Stimulated activated CD4-positive, alpha-beta T cell treated with anti-CD3 and anti-CD28 coated beads, TNF-alpha, amount 100 ng/mL, for 48 hours (primary cell): ENCODE data around the gene ZNF816.
"Not testable (repeated sequence)": the region's sequence is repeated elsewhere in the genome, so short reads cannot be mapped to it uniquely, and the experiment has no call there.

Experiments
- DNase-seq, 3 donors: peaks; one replicate each; pipeline ENCODE4 v3.0.0-alpha.2; 2020; ENCODE audit warnings: low read depth in 3 of 3

The ZNF816 gene

DNA sequence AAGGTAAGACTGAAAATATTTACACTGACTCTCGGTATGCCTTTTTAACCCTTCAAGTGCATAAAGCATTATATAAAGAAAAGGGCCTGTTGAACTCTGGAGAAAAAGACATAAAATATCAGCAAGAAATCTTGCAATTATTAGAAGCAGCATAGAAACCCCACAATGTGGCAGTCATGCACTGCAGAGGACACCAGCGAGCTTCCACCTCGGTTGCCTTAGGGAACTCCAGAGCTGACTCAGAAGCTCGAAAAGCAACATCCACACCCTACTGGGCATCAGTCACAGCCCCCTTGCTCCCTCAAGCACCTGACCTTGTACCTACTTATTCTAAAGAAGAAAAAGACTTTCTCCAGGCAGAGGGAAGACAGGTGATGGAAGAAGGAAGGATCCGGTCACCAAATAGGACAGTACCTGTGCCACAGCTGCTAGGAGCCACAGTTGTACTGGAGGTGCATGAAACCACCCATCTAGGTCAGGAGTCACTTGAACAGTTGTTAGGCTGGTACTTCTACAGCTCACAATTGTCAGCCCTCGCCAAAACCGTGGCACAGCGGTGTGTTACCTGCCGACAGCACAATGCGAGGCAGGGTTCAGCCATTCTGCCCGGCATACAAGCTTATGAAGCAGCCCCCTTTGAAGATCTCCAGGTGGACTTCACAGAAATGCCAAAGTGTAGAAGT lies 2.9 kb downstream of the ZNF816 start:
- no peak for DNase-seq

DNA sequence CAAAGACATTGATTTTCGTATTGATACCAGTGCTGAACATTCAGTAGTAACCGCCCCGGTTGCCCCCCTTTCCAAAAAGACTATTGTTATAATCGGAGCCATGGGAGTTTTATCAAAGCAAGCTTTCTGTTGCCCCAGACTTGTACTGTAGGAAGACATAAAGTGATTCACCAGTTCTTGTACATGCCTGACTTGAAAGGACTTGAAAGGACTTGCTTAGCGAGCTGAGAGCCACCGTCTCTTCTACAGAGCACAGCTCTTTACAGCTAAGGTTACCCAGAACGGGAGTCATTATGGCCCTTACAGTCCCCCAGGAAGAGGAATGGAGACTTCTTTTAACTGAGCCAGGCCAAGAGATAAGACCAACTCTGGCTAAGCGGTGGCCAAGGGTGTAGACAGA lies 5.1 kb downstream of the ZNF816 start:
- DNase-seq: no peak

DNA sequence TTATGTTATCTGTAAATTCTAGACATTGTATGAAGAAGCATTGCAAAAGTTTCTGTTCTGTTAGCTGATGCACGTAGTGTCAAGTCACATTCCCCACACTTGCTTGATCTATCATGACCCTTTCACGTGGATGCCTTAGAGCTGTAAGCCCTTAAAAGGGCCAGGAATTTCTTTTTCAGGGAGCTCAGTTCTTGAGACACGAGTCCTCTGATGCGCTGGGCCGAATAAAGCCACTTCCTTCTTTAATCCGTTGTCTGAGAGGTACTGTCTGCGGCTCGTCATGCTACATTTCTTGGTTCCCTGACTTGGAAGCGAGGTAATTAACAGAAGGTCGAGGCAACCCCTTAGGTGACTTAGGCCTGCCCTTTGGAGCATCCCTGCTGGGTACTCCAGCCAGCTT lies 5.8 kb downstream of the ZNF816 start:
- no peak for DNase-seq

DNA sequence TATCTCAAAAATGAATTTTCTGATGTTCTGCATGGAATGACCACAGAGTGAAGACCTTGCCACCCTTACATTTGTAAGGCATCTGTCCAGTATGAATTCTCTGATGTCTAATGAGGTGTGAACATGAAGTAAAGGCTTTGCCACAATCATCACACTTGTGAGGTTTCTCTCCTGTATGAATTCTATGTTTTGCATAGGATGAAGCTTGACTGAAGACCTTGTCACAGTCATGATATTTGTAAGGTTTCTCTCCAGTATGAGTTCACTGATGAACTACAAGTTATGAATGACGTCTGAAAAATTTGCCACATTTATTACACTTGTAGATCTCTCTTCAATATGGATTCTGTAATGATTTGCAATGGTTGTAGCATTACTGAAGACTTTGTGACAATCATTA lies 13.3 kb downstream of the ZNF816 start:
- no peak for DNase-seq

DNA sequence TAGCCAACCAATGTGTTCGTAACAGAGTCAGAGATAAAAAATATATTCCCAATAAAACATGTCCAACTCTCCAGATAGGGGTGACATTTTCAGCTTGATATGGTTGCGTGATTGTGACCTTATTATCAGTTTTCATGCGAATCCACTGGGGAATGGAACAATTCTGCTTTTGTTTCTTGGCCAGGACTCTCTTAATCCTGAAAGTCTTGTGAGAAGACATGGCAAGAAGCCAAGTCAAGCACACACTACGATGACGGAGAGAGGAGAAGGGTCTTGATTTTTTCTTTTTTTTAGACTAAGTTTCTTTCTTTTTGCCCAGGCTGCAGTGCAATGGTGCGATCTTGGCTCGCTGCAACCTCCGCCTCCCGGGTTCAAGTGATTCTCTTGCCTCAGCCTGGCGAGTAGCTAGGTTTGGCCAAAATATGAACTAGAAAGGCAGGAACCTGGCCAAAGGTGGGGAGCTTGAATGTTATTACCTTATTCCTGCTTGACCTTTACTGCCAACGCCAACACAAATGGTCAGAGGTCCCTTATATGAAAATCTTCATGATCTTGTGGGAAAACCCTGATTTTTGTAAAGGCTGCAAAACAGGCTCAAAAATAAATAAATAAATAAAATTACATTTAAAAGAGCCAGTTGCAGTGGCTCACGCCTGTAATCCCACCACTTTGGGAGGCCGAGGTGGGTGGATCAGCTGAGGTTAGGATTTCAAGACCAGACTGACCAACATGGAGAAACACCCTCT lies 14.5 kb downstream of the ZNF816 start:
- DNase-seq: no peak

DNA sequence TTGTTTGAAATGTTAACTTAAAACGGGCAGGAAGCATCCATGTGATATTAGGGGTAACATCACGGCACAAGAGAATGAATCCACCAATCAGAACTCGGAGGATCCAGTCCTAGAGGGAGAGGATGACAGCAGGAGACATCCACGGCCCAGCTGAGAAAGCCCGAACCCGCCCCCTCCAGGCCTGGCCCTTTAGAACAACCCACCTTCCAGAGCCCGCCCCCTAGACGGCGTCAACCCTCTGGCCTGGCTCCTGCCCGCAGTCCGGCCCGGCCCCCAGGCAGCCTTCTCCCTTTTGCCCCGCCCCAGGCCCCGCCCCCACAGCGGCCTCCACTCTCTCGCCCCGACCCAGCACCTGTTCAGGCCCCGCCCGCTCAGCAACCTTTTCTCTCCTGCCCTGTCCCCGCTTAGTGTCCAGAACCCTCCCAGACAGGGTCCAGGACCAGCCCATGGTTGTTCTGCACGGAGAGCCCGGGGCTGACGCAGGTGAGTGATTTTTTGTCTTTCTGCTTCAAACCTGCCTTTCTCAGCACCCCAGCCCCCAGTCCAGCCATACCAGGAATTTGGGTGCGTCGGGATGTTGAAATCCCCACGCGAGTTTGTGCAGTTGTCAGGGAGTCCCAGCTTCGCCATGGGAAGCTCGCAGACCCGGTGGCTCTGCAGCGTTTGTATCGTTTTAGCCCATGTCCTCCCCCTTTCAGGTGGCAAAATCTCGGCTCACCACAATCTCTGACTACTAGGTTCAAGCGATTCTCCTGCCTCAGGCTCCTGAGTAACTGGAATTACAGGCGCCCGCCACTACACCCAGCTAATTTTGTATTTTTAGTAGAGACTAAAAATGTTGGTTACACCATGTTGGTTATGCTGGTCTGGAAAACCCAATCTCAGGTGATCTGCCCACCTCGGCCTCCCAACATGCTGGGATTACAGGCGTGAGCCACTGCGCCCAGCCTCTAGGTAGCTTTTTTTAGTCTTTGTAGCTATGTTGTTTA lies 16.1 kb downstream of the ZNF816 start:
- no peak for DNase-seq

DNA sequence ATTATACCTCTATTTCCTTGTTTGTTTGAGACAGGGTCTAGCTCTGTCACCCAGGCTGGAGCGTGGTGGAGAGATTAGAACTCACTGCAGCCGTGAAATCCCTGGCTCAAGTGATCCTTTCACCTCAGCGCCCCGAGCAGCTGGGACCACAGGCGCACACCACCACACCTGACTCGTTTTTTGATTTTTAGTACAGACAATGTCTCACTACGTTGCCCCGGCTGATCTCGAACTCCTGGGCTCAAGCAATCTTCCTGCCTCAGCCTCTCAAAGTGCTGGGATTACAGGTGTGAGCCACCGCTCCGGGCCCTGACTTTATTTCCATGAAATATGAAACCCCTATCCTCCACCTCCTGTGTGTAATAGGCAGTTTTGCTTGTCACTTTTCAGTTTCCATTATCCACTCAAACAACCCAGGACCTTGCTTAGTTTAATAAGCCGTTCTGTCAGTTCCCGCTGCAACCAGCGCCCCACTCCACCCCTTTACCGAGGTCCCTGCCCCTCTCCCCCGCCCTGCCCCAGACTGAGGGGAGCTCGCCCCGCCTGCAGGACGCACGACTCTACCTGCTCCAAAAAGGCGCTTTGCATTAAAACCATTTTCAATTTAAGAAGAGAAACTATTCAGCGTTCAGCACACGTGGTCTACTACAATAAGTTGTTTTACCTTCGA lies 16.9 kb downstream of the ZNF816 start:
- DNase-seq: no peak

DNA sequence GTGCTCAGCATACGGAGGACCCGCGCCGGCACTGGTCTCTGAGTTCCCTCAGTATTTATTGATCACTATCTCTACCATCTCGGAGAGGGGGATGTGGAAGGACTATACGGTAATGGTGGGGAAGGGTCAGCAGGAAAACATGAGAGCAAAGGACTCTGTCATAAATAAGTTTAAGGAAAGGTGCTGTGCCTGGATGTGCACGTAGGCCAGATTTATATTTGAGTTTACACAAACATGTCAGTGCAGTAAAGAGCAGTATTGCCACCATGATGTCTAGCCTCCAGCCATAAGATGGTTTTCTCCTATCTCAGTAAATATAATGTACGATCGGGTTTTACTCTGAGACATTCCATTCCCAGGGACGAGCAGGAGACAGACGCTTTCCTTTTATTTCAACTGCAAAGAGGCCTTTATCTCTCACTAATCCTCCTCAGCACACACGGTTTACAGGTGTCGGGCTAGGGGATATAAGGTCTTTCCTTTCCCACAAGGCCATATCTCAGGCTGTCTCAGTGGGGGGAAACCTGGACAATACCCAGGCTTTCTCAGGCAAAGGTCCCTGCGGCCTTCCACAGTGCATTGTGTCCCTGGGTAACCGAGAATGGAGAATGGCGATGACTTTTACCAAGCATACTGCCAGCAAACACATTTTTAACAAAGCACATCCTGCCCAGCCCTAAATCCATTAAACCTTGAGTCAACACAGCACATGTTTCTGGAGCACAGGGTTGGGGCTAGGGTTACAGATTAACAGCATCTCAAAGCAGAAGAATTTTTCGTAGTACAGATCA lies 17.8 kb downstream of the ZNF816 start:
- DNase-seq: not testable (repeated sequence)

DNA sequence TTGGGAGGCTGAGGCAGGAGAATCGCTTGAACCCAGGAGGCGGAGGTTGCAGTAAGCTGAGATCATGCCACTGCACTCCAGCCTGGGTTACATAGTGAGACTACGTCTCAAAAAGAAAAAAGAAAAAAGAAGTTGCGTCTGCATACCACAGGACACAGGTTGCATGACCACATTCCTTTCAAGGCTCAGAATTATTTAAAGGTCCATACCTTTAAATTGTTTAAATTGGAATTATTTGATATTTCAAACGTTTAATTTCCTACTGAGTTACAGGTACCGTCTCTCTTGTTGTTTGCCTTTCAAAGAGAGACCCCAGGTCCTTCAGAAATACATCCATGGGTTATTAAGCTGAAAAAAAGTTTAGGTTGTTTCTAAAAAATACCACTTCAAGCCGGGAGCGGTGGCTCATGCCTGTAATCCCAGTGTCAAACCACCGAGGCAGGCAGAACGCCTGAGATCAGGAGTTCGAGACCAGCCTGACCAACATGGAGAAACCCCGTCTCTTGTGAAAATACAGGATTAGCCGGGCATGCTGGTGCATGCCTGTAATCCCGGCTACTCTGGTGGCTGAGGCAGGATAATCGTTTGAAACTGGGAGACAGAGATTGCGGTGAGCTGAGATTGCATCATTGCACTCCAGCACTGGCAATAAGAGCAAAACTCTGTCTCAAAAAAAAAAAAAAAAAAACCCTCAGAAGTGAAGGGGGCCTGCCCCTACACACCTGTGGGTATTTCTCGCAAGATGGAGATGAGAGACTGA lies 18.6 kb downstream of the ZNF816 start:
- no peak for DNase-seq

DNA sequence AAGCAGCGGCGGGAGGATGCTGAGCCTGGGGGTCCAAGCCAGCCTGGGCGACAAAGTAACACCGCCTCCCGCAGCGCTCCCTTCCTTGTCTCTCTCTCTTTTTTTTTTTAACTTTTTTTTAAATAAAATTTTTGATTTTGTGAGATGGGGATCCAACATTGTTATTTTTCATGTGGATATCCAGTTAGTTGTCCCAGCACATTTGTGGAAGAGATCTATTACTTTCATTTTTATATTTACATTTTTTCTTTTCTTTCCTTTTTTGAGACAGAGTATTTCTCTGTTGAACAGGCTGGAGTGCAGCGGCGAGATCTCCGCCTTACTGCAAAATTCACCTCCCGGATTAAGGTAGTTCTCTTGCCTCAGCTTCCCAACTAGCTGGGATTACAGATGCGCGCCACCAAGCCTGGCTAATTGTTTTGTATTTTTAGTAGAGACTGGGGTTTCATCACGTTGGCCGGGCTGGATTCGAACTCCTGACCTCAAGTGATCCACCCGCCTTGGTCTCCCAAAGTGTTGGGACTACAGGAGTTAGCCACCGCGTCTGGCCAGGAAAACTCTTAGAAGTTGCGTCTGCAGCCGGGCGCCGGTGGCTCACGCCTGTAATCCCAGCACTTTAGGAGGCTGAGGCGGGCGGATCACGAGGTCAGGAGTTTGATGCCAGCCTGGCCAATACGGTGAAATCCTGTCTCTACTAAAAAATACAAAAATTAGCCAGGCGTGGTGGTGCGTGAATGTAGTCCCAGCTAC lies 19.4 kb downstream of the ZNF816 start:
- DNase-seq: no peak

DNA sequence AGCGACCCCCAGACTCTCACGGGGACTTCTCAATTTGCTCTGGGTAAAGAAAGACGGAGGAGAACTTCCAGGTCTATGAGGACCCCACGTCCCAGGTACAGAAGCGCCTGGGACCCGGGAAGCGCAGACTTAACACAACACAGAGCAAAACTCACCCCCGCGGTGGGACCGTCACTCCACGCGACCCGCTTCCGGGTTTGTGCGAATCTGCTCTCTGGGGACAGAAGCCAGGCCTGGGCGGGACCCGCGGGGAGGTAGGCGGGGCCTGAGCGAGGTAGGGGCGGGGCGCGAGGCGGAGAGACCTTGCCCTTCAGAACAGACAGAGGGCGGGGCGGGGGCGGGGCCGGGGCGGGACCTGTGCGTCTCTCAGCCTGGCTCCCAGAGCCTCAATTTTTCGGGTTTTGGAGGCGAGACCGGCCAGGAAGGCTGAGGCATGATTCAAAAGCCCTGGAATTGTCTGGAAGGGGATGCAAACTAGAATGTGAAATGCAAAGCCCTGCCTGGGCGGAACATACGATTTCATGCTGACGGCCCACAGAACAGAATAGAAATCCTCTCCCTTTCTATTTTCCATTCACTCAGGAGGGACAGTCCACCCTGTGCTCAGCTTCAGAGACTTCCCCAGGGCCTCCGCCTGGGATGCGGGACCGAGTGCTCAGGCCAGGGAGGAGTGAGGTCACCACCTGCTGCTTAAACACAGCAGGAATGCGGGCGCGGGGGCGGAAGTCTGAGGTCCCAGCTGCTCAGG lies 20.1 kb downstream of the ZNF816 start:
- DNase-seq: peak; percentile 77 to 90 (median 86)

DNA sequence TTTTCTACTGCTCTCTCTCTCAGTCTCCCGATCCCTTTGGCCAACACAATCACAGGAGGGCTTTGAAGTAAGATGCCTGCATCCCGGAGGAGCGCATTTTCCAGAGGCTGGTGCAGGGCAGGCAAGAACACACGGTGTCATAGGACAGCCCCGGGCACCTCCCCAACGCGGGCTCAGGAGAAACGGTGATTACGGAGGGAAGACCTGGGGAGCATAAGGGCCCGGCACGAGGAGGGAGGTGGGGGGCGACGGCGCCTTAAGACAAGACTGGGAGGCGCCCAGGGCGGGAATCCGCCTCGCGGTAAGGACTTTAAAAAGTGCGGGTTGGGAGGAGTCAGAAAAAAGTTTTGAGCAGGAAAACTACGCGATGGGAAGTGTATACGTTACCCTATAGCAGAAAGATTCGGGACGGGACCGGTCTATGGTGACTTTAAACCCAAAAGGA lies 20.7 kb downstream of the ZNF816 start:
- DNase-seq: no peak

DNA sequence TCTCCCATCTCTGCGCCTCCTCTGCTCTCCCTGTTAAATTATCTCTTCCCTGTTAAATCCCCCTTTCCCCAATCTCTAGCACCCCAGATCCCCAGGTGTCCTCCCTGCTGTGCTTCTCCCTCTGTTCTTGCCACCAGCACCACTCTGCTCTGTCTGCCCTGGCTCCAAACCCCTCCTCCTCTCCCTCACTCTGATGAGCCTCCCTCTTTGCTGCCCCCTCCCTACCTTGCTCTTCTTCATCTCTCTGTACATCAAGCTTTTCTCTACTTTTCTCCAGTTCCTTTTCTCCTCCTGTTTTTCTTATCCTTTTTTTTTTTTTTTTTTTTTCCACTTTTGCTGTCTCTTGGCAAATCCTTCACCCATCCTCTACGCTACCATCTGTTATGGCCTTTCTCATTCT lies 21.2 kb downstream of the ZNF816 start:
- not testable (repeated sequence) for DNase-seq

DNA sequence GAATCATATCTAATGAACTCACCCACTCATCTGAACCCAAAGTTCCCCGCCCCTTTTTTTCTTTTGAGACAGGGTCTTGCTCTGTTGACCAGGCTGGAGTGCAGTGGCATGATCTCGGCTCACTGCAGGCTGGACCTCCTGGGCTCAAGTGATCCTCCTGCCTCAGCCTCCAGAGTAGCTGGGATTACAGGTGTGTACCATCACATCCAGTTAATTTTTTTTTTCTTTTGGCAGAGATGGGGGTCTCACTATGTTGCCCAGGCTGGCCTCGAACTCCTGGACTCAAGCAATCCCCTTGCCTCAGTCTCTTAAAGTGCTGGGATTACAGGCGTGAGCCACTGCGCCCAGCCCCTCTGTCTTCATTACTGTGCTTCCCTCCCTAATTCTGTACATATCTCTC lies 21.8 kb downstream of the ZNF816 start:
- DNase-seq: not testable (repeated sequence)

DNA sequence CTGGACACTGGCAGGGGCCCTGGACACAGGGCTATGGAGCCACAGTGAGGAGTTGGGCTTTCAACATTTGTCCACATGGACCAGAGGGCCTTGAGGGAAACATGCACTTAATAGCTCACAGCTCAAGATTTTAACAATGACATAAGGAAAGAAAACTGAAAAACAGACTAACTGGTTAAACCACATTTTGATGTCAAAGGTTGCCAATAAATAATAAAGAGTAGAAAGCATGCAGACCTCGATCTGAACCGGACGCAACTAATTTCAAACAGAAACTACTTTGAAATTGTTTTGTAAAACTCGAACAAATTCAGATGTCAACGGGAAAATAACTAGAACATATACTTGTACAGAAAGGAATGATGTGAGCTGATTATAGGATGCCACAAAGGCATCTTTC lies 23.9 kb downstream of the ZNF816 start:
- DNase-seq: no peak

DNA sequence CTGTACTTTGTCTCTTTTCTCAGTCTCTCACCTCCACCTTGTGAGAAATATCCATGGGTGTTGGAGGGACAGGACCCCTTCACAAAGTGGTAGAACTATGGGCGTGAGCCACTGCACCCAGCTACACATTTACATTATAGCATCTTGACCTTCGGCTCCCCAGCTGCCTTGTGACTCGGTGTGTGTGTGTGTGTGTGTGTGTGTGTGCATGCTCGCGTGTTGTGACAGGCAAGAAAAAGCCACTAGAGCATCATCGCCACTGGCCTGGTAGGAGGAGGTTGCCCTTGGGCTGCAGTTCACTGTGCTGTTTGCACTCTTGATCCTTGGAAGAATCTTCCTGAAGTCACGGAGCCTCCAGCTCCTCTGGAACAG lies 25.7 kb downstream of the ZNF816 start:
- no peak for DNase-seq

DNA sequence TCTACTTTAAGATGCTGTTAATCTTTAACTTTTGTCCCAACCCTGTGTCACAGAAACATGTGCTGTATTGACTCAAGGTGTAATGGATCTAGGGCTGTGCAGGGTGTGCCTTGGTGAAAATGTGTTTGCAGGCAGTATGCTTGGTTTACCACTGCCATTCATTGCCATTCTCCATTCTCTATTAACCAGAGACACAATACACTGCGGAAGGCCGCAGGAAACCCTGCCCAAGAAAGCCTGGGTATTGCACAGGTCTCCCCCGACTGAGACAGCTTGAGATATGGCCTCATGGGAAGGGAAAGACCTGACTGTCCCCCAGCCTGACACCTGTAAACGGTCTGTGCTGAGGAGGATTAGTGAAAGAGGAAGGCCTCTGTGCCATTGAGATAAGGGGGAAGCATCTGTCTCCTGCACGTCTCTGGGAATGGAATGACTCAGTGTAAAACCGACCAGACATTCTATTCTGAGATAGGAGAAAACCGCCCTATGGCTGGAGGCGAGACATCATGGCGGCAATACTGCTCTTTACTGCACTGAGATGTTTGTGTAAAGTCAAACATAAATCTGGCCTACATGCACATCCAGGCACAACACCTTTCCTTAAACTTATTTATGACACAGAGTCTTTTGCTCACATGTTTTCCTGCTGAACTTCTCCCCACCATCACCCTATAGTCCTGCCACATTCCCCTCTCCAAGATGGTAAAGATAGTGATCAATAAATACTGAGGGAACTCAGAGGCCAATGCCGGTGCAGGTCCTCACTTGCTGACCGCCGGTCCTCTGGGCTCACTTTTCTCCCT lies 26.3 kb downstream of the ZNF816 start:
- no peak for DNase-seq

DNA sequence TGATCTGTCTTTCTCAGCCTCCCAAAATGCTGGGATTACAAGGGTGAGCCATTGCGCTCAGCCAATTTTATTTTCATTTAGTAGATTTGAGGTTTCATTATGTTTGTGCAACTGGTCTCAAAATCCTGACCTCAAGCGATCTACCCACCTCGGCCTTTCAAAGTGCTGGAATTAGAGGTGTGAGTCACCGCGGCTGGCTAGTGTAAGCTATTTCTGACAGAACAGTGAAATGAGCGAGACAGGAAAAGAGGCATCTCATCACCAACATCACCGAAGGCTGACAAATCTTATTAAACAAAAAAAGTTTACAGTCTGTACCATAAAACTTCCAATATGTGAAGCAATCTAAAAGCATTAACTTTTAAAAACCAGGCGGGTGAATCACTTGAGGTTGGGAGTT lies 27.2 kb downstream of the ZNF816 start:
- no peak for DNase-seq
